GM21576 (cell line): ENCODE data around the gene TERT.

Experiments used
- ATAC-seq: cut with Tn5 transposase; IDR thresholded peaks from one replicate; pipeline ENCODE4 v1.9.1; 2021; ENCODE audit warnings: mild to moderate bottlenecking, moderate library complexity; ENCODE audit not compliant: unreplicated experiment

TERT gene

DNA sequence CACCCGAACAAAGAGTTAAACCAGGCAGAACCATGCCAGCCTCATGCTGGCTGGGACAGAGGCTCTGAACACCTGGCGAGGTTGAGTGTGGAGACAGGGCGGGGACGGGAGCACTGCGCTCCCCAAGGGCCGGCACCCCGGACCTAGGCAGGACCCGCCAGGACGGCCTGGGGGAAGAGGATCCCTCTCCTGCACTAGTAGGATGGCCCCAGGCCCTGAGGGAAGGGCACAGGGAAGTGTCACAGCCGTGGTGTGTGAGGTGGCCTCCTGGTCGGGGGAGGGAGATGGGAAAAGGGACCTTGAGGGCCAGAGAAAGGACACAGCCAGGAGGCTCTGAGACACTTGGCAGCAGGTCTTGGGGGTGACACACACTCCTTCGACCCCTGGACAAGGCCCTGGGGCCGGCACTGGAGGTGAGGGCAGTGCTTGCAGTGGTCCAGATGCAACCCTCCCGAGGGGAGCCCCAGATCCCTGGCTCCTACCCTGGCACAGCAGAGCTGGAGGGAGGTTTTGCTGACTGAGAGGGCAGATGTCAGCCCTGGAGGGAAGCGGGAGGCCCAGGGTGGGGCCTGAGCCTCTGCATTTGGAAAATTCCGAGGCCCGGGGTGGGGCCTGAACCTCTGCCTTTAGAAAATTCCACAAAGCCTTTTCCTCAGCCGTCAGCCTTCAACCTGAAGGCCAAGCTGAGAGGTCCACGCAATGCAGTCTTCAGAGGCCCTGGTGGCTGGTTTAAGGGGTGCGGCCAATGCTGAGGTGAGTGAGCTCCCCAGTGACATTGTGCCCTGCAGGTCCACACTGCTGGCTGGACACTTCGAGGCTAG is 24.8 kb upstream of the TERT start:
- no peak for ATAC-seq

DNA sequence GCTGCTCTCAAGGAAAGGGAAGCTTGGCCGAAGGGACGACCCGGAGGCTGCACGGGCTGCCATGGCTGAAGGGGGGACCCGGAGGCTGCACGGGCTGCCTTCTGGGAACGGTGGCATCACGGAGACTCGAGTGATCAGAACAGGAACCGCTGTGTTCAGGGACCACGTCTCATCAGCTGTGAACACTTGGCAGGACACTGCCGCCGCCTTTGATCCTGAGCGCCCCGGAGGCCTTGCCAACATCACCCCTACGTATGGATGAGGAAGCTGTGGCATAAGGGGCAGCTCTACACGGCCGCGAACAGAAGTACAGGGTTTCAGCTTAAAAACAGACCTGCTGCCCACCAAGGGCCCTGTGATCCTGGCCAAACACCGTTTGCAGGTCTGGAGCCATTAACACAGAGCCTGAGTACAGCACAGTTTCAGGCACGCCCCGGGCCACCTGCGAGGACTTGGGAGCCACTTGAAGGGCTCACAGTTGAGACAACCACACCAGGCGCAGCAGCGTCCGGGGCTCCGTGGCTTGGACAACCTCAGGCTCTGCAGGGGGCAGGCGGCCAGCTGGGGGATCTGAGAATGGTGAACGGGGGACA is 23.9 kb upstream of the TERT start:
- no peak for ATAC-seq

DNA sequence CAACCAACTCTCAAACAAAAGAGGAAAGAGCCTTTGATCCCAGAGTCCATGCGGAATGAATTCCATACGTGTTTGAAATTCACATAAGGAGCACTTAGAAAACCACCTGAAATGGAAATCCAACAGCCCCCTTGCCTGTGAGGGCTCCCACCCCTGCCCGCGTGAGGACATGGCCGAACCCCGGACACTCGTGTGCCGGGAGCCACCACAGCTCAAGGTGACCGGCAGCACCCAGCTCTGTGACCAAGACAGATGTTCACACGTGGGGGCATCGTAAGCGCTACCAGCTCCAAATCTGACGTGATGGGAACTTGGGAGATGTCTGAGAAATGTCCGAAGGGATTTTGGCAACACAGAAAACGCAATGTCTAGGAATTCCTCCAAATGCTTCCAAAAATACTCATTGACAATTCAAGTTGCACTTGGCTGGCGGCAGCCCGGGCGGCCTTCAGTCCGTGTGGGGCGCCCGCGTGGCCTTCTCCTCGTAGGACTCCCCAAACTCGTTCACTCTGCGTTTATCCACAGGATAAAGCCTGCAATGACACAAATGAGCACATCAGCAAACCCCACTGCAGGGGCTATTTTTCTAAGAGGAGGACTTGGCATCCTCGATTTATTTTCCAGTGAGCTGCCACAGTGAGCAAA is 23.2 kb upstream of the TERT start:
- ATAC-seq, result no peak

DNA sequence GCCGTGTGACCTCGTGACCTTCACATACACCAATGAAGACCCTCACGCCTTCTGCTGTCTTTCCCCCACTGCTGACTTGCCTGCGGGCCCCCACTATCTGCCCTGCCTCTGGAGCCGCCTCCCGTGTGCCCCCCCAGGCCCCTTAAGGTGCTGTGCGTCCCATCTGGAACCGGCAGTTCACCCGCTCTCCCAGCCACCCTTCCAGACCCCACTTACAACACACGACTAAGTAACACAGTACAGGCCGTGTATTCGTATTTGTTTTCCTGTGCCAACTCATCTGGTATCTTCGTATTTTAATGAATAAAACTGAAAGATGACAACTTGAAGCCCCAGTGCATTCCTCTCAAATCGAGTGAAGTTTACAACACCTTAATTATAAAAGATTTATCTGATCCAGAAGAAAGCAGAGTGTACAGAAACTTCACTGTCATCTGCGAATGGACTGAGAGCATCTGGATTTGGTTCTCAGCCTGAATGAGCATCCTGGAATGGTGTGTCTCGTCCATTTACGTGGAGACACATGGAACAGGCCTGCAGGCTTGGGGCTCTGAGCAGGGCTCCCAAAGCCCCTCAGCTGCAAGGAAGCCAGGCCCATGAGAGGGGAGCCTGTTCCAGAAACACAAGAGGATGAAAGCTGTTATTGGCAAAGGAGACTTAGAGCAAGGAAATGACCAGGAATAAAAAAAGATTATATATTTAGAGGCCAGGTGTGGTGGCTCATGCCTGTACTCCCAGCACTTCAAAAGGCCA is 21.9 kb upstream of the TERT start:
- ATAC-seq, result no peak

DNA sequence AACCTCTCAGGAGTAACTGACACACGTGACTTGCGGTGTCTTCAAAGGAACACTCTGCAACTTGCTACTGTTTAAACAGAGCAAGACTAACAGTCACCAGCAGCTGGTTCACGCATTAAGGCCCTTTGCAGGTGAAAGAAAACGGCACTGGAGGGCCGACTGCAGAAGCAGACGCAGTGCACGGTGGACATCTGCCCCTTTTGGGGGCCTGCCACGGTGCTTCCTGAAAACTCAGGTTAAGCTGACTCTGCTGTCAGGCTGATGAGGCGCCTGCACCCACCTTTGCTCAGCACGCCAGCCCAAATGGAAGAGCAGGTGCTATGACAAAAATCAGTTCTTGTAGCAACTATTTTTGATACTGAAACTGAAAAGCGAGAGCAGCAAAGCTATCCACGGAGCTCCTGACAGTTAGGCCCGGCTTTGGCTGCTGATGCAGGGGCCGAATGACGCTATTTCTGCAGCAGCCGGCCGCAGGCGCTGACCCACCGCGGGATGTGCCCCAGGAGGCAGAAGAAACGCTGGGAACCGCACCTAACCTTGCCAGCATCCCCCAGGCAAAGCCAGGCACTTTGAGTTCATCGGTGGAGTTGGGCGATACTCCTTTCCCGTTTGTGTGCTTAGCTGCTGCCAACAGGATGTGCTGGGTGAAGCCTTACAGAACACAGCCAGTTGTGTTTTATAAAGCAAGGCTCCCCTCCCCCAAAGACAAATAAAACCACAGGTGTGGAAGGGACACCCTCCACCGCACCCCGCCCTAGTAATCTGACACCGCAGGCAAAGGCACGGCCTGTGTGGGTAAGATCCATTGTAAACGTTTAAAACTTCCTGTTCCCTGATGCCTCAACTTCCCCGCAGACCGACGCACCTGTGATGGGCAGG is 21.1 kb upstream of the TERT start:
- peak; percentile 40 for ATAC-seq

DNA sequence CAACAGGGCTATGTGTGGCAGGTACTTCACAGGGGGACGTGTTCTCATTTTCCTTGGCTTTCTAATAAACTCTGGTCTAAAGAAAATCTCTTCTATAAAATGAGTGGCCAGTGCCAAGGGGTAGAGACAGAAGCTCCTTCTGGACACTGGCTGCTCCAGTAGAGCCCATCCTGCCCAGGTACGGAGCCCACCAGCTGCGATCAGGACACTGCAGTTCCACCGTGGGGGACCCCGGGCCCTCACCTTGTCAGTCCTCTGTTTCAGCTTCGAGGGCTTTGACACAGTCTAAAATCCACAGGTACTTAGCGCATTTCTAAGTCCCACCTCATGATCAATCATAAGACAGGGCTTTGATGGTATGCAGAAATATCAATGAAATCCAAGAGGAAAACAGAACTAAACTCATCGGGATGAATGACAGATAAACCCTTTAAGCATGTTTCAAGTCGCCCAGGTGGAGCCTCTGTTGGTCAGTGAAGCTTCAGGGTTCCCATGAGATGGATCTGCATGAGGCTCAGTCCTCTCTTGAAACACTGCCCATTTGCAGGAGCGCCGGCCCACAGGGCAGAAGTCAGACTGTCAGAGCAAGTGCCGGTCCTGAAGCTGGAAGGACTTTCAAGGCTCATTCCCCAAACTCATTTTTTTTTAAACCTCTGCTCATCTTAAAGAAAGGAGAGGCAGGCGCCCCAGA is 20.3 kb upstream of the TERT start:
- ATAC-seq, result no peak

DNA sequence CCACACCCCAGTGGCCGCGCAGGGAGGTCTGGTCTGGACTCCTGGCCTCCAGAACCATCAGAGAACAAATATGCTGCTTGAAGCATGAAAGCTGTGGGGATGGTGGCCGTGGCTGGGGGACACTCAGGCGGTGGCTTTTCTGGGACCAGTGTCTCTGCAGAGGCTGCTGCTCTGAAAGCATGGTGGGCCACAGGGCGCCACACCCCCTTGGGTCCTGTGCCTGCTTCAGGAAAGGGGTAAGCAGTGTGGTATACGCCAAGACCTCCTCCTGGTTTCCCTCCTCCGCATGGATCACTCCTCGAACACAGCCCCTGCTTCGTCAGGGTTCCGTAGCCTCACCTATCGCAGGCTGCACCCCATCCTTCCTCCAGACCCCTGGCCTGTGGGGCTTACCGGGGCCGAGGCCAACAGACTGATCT is 19.7 kb upstream of the TERT start:
- ATAC-seq, result no peak

DNA sequence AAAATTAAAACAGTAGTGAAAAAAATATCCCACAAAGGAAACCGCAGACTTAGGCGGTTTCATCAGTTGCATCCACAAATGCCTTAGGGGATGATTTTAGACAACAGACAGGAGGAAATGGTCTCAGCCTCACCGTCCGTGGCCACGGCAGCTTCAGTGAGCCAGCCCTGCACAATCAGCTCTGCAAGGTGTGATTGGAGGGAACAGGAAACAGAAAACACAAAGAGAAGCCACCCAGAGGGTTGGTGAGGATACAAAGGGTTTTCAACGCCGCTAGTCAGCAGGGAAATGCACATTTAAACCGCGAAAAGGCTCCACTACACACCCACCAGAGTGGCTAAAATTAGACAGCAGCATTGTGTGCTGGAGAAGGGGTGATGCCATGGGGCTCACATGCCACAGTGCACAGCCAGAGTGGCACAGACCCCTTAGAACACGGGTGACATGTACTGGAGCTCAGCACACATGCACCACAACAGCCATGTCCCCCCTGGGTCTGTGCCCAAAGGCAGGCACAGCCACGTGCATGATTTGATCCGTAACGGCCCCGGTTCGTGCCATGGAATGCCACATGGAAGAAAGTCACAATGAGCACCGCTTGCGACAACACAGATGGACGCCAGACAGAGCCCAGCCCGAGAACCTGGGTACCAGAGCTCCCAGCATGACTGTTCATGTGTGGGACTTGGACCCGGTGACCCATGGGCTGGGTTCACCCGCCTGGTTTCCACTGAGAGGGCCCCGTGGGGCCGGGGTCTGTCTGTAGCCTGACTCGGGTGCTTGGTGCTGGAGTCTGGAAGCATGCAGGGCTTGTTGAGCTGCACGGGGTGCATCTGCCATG is 18.3 kb upstream of the TERT start:
- ATAC-seq, result peak; percentile 65

DNA sequence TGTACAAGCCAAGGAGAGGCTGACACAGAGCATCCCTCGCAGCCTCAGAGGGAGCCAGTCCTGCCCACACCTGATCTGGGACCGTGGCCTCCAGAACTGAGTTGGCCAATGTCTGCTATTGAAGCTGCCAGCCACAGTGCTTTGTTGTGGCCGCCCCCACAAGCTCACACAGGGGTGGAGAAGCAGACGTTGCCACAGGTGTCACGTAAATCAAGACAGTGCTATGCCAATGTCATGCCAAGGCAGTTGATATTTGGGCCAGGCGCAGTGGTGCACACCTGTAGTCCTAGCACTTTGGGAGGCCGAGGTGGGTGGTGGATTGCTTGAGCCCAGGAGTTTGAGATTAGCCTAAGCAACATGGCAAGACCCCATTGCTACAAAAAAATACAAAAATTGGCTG is 17.3 kb upstream of the TERT start:
- no peak for ATAC-seq

DNA sequence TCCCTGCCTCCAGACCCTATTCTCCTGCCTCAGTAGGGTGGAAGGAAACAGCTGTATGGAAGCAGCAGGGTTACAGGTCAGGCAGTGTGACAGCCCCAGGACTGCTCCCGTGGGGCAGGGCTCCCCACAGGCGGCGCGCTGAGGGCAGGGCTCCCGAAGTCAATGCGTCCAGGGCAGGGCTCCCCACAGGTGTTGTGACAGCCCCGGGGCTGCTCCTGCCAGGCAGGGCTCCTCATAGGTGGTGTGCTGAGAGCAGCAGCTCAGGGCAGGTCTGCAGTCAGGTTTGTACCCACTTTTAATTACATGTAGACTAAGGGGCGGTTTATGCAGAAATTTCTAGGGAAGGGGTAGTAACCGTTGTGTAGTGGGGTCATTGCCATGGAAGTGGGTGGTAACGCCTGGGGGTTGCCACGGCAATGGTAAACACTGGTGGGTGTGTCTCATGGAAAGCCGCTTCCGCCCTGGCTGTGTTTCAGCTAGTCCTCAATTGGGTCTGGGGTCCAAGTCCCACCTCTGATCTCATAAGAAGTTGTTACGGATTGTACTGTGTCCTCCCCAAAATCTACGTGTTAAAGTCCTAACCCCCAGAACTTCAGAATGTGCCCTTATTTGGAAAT is 16.7 kb upstream of the TERT start:
- ATAC-seq, result no peak

DNA sequence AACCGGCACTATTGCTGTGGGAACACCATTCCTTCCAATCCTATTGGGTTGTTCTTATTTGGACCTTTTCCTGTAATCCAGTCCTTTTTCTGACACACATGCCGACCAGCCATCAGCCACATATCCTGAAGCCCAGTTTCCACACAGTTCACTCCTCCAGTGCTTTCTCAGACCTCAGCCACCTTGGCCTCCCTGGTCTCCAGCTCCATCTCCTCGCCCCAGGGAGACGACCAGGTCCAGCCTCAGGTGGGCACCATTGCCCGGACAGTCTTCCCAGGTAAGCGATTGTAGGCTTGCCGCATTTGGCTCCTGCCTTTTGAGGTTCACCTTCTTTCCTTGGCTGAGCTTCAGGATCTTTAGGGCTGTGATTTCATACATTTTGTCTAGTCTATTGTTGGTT is 15.2 kb upstream of the TERT start:
- no peak for ATAC-seq

DNA sequence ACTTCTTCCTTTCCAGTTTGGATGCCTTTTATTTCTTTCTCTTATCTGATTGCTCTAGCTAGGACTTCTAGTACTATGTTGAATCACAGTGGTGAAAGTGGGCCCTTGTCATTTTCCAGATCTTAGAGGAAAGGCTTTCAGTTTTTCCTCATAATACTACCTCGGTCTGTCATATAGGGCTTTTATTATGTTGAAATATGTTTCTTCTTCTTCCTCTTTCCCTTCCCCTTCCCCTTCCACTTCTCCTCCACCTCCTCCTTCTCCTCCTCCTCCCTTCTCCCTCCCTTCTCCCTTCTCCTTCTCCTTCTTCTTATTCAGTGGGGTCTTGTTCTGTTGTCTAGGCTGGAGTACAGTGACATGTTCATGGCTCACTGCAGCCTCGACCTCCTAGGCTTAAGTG is 9.2 kb upstream of the TERT start:
- ATAC-seq, result no peak

DNA sequence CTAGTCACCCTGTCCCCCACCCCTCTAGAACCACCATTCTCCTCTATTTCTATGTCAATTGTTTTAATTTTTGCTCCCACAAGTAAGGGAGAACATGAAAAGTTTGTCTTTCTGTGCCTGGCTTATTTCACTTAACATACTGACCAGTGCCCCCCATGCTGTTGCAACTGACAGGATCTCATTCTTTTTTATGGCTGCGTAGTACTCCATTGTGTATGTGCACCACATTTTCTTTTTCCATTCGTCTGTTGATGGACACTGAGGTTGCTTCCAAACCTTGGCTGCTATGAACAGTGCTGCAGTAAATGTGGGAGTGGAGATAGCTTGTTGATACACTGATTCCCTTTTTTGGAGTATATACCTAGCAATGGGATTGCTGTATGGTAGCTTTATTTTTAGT is 7.4 kb upstream of the TERT start:
- no peak for ATAC-seq

DNA sequence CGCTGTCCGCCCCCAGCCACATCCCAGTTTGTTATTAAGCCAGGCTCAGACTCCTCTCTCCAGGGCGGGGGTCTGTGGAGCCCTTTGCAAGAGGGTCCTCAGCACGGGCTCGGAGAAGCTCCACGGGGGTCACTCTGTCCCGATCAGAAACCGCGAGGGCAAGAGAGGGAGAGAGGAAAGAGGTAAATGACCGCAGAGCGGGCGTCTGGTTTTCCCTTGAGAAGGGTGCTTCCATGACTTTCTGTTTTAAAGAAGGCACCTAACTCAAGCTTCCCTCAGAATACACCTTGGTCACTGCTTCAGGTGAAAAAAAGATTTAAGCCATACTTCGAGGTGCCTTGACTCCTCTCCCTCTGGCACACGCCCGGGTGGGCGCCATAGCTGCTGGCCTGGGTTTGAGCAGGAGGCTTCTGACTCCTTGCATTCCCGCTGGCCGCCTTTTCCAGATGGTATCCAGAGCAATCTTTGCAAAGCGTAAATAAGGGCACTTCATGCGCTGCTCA is 5.8 kb upstream of the TERT start:
- ATAC-seq, result no peak

DNA sequence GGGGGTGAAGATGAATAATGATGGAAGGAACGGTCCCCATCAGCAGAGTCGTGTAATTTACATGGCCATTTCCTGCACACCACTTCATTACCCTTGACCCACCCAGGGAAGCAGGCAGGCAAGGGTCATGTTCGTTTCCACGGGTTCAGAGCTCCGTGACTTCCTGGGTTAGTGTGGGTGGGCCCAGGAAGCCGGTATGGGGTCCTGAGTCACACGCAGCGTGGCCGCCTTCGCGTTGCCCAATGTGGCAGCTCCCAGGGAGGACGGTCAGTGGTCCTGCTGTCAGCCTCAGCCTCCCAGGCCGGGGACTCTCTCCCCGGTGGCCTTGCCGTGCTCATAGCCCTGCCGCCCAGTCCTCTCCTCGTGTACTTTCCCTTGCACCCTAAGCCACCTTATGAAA is 5.1 kb upstream of the TERT start:
- ATAC-seq, result no peak

DNA sequence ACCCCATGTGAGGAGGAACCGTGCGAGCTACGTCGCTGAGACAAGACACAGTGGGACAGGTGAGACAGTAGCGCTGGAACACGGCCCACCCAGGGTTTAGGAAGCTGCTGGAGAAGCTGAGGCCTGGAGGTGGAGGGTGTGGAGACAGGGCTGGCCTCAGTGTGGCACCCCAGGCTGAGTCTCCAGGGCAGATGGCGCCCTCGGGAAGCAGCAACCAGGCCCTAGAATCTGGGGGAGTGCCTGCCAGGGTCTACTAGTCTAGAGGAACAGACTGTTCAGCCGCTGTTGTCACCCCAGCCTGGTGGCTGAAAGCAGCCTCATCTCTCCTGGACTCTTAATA is 4.6 kb upstream of the TERT start:
- ATAC-seq, result no peak

DNA sequence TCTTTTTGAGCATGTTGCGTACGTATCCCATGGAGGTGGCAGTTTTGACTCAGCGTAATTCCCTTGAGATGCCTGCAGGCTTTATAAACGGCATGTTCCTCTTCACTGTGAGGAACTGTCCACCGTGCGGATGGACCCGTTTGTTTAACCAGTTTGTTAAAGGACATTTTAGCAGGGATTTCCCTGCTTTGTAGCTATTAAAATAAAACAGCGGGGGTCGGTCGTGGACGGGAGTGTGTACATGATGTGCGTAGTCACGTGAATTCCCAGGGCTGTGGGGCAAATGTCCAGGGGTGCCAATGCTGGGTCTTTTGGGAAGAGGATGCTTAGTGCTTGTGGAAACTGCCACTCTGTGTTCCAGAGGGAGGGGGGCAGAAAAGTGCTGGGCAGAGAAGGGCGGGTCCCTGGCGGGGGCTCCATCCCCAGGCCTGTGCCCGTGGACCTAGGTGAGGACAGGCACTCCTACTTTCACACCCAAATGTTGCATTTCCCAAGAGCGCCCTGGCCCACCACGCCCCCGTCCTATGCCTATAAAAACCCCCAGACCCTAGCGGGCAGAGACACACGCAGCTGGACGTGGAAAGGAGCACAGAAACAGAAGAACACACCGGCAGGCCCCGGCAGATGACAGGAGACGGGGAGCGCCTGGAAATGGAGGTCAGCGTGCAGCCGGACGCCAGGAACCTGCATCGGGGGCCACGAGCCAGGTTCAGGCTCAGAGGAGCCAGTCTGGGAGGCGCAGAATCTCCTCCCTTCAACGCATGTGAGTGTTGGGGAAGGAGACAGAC is 4.0 kb upstream of the TERT start:
- no peak for ATAC-seq

DNA sequence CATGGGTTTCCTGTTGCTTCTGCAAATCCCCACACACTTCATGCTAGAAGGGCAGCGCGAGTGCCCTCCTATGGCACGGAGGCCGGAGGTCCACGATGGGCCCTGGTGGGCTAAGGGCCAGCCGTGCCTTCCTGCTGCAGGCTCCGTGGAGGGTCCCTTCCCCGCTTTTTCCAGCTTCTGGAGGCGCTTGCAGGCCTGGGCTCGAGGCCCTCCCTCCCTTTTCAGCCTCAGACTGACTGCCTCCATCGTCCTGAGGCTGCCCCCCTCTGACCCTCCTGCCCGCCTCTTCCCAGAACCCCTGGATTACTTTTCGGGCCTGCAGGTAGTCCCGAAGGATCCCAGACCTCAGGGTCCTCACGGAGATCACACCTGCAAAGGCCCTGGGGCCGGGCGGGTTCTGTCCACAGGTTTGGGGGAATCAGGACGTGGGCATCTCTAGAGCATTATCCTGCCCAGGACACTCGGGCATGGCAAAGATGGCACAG is 3.2 kb upstream of the TERT start:
- ATAC-seq, result no peak
